Cortex of kidney (tissue), 1 donor: ENCODE measurements around the gene KARS1.

Experiments
- DNase-seq: peaks from one replicate; lab custom pipeline; 2025; lab: John Stamatoyannopoulos, UW

Gene KARS1

DNA sequence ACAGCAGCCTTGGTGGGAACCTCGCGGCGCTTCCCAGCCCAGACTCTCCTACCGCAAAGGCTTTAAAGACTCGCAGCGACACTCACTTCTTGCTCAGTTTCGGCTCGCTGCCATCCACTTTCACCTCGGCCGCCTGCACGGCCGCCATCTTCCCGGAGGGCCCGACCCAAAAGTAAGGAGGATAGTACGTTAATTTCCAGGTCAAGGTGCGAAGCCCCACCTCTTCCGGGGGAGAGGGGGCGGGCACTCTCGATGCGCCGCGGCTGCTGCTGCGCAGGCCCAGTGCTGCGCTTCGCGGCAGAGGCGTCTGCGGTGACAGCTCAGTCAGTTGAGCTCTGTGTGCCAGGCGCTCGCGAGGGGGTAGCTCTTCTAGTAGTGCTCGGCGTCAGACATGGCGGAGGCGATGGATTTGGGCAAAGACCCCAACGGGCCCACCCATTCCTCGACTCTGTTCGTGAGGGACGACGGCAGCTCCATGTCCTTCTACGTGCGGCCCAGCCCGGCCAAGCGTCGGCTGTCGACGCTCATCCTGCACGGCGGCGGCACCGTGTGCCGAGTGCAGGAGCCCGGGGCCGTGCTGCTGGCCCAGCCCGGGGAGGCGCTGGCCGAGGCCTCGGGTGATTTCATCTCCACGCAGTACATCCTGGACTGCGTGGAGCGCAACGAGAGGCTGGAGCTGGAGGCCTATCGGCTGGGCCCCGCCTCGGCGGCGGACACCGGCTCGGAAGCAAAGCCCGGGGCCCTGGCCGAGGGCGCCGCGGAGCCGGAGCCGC lies at the start of gene KARS1, which contains the start of gene TERF2IP:
Gene KARS1 (minus strand): TSS at position 174 of the 773 bp plus-strand sequence. CDS start 26 bp downstream, at position 148.
Gene TERF2IP (plus strand): TSS at position 282 of the 773 bp plus-strand sequence. CDS start 110 bp downstream, at position 392.
- peak; percentile 70 for DNase-seq

DNA sequence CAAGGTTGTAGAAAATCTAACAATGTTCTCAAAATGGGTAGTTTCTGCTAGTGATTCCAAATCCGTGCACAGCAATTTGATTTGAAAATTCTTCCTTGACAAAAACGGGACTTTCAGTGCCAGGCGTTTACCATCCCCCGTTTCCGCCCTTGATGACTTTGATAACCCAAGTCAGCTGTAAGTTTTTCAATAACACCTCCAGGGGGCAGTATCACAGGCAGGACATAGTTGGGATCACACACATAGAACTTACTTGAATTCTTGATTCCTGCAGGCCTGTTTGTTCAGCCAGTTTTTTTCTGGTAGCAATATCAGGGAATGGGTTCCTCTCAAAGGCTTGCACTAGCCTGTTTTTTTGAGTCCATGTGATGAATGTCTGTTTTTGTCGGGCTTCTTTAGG lies 48.2 kb upstream of the KARS1 start:
- DNase-seq: no peak

DNA sequence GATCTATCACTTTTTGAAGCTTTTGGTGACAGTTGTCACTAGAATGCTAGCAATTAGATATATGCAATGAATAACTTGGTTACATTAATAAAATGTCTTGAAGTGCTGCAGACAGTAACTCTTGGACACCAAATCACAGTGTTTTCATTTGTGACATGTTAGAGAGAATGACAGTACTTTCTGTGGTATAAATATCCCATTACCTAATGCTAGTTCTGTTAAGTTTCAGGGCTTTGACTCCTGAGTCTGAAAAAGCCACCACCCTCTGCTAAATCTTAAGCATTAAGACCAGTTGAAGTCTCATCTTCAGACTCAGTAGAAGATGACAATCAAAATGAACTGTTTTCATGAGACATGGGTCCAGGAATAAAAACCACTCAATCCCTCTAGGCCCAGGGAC lies 39.9 kb upstream of the KARS1 start:
- no peak for DNase-seq

DNA sequence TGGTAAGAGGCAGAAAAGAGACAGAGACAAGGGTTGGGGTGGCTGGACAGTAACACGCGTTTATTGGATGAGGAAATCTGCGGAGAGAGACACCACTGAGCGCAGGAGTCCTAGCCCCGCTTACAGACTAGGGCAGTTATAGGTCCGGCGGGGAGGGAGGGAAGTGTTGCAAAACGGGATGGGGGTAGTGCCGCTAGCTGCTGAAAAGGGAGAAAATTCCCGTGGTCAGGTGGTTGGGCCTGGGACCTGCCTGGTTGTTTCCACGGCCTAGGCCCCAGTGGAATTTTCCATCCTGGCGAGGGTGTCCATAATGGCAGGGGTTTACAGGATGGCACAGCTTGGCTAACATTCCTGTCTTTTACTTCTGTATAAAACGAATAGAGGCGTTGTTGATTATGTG lies 34.8 kb upstream of the KARS1 start:
- no peak for DNase-seq

DNA sequence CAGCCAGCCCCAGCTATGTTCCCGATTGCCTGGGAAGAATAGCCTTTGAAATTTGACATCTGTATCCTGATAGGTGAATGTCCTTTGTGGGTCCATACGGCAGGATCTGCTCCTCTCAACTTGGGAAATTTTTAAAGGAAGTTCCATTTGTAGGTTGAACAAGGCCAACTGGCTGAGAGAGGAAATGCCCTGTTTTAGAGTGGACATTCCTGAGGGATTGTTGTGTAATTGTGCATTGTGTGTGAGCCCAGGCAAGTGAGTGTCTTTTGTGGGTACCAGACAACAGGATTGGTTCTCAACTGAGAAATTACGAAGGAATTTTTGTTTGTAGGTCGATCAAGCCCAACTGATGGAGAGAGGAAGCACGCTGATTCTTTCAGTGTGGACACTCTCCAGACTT lies 31.9 kb upstream of the KARS1 start:
- no peak for DNase-seq

DNA sequence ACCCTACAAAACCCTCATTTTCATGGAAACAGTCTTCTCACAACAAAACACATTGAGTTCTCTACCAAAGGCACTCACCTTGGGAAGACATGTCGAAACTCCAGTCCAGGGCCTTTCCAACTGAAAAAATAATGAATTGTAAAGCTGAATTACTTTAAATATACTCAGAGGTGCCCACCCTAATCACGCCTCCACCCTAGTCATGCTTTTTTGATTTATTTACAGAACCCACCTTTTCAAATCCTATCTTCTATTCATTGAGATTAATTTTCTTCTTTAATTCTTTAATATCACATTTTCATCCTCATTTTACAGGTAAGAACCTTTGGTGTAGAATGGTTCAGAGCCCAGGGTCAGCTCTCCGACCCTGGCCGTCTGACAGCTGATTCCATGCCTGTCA lies 29.4 kb upstream of the KARS1 start, which contains the start of gene CPHXL2:
Gene CPHXL2 (minus strand): TSS at position 101 of the 400 bp plus-strand sequence. CDS start 10 bp downstream, at position 91.
- DNase-seq: no peak

DNA sequence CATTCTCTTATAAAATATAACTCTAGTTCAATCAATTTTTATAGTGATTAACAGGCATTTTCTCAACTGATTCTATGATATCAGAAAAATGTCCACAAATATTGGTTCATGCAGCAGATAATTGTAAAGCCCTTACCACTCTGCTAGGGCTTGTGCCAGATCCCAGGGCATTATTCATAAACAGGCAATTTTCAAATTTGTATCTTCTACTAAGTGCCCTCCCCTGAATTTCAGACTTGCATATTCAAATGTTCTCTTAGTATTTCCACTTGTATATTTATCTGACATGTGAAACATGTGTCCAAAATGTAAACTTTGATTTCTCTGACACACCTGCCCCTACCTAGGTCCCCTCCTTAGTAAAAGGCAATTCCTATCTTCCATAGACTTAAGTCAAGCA lies 20.0 kb upstream of the KARS1 start:
- no peak for DNase-seq

DNA sequence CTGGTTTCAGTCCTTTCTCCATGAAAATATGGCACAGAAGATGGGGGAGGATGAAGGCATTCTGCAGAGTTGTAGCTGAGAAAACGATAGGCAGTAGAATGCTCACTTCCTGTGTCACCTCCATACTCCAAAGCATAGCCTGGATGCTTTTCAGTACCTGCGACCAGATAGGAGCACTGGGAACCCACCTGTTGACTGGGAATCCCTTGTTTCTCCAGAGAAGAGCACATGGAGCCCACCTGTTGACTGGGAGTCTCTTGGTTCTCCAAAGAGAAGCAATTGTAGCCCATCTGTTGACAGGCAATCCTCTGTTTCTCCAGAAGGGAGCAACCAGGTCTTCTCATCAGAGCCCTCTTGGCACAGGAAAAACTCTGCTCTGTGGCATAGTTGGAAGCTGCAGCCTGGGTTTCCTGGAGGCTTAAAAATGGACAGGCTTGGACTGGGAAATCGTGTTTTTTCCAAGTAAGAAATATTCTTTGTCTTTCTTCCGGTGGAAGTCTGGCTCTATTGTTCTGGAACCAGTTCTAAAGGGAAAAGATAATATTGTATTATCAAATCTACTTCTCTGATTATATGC lies 13.3 kb upstream of the KARS1 start:
- DNase-seq: no peak

DNA sequence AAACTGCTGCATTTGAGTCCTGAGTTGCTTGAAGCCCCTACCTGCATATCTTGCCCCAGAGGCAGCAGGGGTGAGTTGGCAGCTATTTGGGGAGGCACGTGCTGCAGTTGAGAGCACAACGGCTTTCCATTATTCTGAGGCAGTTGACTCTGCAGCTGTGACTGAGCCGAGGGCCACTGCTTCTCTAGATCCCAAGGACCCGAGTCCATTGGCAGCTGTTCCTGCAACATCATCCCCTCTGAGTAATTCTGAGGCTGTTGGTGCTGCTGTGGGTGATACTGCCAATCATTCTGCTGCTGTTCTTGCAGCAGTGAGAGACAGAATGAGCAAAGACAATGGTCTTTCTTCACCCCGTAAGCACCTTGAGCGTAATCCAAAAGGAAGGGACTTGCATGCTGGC lies 12.9 kb upstream of the KARS1 start:
- DNase-seq: no peak

DNA sequence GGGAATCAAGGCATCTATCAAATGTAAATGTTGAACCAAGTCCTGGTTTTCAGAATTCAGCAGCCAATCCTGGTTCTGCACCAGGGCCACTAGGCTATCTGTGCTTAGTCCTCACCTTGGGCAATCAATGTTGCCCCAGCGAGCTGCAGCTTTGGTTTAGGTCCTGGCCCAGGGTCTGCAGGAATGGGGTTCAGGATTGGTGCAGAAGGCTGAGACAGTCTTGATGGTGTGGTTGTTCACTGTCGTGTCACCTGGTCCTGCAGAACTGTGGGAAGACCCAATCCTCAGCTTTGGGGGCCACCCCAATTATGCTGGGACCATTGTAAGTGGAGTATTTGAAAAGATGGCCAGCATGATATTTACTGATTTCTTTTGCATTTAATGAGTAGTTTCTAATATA lies 10.7 kb upstream of the KARS1 start:
- no peak for DNase-seq

DNA sequence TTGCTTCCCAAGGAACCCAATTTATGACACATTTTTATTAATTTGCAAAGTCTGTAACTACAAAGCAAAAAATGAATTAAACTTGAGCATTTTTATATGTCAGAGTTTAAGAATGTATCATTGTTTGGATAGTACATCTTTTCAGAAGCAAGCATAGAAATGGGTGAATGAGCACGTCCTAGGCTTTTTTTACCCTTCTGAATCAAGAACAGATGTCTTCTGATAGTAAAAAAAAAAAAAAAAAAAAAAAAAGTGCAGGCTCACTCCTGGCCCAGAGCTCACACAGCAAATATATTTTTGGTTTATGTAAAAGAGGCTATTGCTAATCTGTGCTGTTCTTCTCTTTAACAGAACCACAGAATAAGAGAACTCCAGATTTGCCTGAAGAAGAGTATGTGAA lies 6.5 kb upstream of the KARS1 start:
- DNase-seq: no peak

DNA sequence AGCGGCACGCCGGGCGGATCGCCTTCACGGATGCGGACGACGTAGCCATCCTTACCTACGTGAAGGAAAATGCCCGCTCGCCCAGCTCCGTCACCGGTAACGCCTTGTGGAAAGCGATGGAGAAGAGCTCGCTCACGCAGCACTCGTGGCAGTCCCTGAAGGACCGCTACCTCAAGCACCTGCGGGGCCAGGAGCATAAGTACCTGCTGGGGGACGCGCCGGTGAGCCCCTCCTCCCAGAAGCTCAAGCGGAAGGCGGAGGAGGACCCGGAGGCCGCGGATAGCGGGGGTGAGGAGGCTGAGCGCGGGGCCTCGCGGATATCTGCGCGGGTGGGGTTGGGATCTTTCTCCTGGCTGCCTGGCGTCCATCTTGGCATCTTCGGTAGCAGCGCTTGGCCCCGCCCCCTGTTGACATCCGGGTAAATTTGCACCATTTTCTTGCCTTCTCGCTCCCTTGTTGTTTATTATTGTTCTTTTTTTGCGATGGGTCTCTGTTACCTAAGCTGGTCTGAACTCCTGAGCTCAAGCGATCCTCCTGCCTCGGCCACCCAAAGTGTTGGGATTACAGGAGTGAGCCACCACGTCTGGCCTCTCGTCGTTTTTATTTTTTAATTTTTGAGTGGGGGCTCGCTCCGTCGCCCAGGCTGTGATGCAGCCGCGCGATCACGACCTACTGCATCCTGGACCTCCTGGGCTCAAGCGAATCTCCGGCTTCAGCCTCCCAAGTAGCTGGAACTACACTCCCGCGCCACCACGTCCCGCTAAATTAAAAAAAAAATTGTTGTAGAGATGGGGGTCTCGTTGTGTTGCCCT lies 1.0 kb upstream of the KARS1 start:
- no peak for DNase-seq

DNA sequence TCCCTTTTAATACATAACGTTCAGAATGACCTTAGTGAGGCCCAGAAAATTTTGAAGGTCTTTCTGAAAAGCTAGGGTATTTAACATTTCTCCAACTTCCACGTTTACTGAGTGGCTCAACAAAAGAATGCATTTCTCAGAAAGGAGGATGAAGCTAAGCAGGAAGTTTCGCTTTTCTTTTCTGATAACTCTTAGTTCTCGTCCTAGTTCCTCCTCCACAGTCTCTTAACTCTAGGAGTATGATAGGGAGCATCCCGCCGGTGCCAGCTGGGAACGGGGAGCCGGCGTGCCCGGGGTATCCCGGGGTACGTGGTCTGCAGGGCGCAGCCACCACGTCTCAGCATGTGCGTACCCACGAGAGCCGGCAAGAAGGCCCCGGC lies 363 bp downstream of the KARS1 start:
- DNase-seq: no peak

DNA sequence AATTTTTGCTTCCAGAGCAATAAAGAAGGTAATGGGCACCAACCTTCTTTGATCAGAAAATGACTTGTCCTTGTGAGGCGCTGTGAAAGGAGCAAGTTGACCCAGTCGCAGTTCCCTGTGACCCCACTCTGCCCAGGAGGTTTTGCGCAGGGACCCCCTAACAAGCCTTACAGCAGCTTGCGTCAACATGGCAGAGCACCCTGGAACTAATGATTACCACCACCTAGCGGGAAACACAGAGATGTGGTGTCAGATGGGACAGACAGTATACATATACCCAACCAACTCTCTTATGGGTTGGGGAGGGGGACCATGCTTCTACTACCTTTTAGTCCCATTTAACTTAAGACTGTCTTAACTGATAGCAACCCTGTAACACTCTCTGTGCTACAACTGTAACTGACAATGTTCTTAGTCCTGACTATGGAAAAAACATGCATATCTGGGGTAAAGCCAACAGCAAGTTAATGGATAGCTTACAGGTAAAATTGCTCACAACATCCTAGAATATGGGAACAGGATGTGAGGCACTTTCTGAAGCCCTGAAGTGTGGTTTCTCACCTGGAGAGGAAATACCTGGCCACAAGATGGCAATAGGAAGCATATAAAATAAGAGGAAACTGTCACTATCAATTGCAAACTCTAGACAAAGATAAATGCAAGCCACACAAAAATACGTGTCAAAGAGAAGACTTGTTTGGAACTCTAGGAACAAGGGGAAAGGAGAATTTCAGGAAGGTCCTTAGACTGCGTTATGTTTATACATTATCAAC lies 3.0 kb downstream of the KARS1 start:
- DNase-seq: no peak

DNA sequence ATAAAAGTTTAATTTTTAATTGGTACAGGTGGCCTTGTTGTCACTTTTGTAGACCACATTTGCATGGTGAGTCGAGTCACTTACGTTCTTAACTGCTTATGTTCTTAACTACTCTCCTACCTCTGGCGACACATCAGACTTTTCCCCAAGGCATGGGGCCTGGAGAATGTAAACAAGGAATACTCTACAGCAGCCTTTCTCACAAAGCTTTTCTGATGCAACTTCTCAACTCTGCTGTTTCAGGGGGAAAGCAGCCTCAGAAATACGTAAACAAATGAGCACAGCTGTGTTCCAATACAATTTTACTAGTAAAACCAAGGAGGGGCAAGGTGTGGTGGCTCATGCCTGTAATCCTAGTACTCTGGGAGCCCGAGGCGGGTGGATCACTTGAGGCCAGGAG lies 6.9 kb downstream of the KARS1 start:
- no peak for DNase-seq

DNA sequence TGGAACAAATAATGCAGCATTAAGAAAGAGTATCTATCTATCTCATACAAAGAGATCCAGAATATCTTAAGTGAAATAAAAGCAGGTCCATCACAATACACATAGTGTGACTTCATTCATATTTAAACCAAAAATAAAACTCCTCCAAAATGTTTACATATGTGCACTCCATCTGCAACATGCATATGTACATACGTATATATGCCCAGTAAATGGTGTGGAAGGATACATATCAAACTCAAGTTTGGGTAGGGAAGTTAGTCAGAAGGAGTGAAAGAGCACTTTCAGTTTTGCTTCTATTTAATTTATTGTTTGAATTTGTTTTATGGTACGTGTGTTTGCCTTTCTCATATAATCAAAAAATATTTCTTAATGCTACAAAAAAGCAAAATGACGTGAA lies 12.4 kb downstream of the KARS1 start:
- no peak for DNase-seq

DNA sequence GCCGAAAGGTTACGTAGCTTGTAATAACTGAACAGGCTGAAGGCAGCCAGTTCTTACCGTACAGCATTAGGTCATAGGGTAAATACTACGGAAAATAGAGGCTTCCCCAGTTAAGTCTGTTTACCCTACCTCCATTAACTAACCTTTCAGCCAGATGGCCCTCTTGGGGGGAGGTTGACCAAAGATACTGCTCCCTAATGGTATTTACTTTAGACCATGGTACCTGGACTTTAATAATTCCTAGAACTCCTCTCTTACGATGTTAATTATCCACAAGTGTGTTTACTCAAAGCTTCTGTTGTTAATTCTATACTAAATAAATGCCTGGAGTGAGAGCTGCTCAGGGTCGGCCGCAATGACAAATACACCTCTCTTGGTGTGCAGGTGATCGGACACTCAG lies 14.6 kb downstream of the KARS1 start:
- DNase-seq: no peak

DNA sequence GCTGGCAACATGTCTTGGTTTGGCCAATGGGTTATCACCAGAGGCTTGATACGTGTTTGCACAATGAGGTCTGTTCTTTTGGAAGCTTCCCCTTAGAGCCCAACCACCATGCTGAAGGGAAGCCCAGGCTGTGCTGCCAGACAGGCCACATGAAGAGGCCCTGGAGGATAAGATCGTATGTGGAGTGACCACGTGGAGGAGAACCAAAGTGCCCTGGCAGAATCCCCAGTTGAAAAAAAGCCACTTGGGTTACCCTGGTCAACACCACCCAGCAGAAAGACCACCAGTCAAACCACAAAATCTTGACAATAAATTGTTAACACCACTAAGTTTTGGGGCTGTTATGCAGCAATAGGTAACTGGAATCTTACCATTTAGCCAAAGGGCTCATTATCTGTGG lies 17.4 kb downstream of the KARS1 start:
- no peak for DNase-seq

DNA sequence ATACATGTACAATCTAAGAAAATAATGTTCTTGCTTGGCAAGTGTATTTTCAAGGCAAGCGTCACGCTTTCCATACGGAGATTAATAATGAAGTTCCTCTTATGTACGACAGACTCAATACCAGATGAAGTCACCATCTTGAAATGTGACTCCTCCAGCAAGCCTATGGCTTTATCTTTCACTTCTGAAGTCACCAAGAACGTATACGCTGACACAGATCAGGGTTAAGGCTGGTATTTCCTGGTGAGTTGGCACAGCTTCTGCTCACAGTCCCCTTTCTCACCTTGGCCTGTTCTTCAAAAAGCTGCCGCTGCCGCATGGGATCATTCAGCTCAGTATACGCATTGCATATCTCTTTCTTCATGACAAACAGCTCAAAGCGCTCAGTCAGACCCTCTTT lies 18.3 kb downstream of the KARS1 start:
- DNase-seq: no peak

DNA sequence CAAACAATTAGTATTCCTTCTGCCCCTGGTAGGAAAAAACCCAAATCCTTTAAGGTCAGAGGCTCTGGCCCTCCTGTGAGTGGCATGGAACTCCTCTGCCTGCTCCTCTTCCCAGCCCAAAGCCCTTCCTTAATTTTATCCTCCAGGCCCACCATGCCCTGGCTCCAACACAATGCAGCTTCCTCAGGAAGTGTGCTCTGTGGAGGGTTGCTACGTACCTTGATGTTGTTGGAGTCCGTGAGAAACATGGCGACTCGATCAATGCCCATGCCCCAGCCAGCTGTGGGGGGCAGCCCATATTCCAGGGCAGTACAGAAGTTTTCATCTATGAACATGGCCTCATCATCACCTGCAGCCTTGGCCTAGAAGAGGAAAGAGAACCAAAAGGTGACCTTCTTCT lies 19.1 kb downstream of the KARS1 start:
- no peak for DNase-seq

DNA sequence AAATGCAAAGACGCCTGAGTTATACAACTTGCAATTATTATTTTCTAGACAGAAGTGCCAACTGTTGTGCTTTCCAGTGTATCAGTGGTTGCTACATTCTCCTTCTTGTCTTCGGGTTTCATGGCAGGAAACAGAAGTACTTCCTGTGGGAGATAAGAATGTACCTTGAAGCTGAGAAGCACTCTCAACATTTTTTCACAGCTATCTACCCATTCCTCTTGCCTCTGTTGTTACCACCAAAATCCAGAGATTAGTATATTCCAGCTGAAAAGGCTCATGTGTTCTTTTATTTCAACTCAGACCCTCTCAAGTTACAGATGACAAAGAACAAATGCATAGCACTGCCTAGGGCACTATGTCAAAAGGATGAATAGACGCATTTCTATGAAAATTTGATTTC lies 19.6 kb downstream of the KARS1 start:
- no peak for DNase-seq

DNA sequence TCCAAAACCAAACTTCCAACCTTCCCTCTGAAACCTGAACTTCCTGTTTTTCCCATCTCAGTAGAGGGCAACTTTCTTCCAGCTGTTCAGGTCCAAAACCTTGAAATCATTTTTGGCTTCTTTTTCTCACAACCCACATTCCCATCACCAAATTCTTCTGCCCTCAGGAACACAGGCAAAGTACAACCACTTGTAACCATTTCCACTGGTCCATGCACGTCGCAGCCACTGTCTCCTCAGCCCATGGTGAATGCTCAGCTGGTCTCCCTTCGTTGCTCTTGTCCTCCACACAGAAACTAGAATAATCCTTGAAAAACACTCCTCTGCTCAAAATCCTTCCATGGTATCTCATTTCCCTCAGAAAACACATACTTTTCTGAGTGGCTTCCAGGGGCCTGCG lies 20.7 kb downstream of the KARS1 start:
- DNase-seq: no peak
